GM10266 (cell line): Measurements from ENCODE around the gene HS3ST6.

ENCODE experiments used
- DNase-seq: peaks from one replicate; pipeline ENCODE4 v3.0.0; 2012; ENCODE audit errors: extremely low spot score
- CTCF ChIP-seq: IDR thresholded peaks from 2 replicates; pipeline ENCODE4 v1.5.1; 2012; ENCODE audit warnings: mild to moderate bottlenecking, low read depth; ENCODE audit not compliant: control insufficient read depth, insufficient read depth; ENCODE audit errors: missing control alignments

Gene HS3ST6

GRCh38 chr16:1913327-1914083 lies 4.7 kb downstream of the HS3ST6 start:
- TF ChIP-seq CTCF, result no peak
- no peak for DNase-seq

- no peak for TF ChIP-seq CTCF
- DNase-seq, result no peak
These were observed 6.0 kb downstream of the HS3ST6 start for GRCh38 chr16:1912215-1912543.

GRCh38 chr16:1911467-1912214 lies 6.6 kb downstream of the HS3ST6 start:
- TF ChIP-seq CTCF, result no peak
- DNase-seq, result no peak

GRCh38 chr16:1909561-1910231 lies 8.5 kb downstream of the HS3ST6 start:
- no peak for DNase-seq

GRCh38 chr16:1908983-1909382 lies 9.2 kb downstream of the HS3ST6 start:
- TF ChIP-seq CTCF, result no peak
- DNase-seq, result no peak

More at GRCh38 chr16:1909561-1910231, 8.5 kb downstream of the HS3ST6 start:
- no peak for TF ChIP-seq CTCF

- TF ChIP-seq CTCF, result no peak
- DNase-seq, result no peak
These were observed 10.0 kb downstream of the HS3ST6 start for GRCh38 chr16:1908184-1908583.
